Measurements from ENCODE around the gene ADGRG4. TPM values are rescaled to one million over a fixed set of nuclear protein-coding genes. Genes with fewer than 3 reads are reported as not detected.

Gene ADGRG4
- total RNA-seq, 1 experiment from 2014 or later = not detected

DNA sequence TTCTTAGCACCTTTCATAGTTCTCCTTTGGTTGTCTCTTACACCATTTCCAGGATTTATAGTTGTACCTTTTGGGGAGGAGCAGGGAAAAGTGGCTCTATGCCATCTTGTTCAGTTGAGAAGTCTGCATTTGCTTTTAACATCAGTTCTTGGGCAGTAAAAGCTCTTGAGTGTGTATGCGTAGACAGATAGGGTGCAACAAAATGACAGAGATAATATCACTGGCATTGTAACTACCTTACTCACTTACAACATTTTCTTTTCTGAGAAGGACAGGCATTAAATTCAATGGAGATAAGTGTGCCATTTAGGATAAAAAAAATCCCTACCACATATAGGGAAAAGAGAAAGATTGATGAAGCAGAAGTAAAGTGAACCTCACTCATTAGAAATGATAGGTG, 38.9 kb downstream of the ADGRG4 start:
- H3K4me3 ChIP-seq (ENCODE audit: low read depth in 2 of 2, low read length in 2 of 2) = no peak overlapping the region
- H3K27me3 ChIP-seq (ENCODE audit: control insufficient read depth, insufficient read depth, low read length) = peaks cover 15% of the 10 kb centered on the region
- no TSS peak for BruUV-seq (replicated peaks)
- H3K4me1 ChIP-seq (ENCODE audit: control insufficient read depth, insufficient read depth, low read length) = no peaks in the 10 kb centered on the region
- in situ Hi-C loops (cut with HindIII; ENCODE audit: low pct_unique_long_range_greater_than_20kb, low sequenced_read_pairs) = no loop called here
- H3K27ac ChIP-seq (ENCODE audit: low read length) = no peak overlapping the region
- H3K36me3 ChIP-seq (ENCODE audit: control insufficient read depth, insufficient read depth, low read length) = no peaks in the 10 kb centered on the region
- no peak for ATAC-seq
- no peaks in the 10 kb centered on the region for H3K9me3 ChIP-seq (ENCODE audit: control insufficient read depth, insufficient read depth, low read depth, low read length)
- TF ChIP-seq, protein P1, sequence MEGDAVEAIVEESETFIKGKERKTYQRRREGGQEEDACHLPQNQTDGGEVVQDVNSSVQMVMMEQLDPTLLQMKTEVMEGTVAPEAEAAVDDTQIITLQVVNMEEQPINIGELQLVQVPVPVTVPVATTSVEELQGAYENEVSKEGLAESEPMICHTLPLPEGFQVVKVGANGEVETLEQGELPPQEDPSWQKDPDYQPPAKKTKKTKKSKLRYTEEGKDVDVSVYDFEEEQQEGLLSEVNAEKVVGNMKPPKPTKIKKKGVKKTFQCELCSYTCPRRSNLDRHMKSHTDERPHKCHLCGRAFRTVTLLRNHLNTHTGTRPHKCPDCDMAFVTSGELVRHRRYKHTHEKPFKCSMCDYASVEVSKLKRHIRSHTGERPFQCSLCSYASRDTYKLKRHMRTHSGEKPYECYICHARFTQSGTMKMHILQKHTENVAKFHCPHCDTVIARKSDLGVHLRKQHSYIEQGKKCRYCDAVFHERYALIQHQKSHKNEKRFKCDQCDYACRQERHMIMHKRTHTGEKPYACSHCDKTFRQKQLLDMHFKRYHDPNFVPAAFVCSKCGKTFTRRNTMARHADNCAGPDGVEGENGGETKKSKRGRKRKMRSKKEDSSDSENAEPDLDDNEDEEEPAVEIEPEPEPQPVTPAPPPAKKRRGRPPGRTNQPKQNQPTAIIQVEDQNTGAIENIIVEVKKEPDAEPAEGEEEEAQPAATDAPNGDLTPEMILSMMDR (IDR thresholded peaks at IDR 0.05) = no peak
- TF ChIP-seq, protein P2, sequence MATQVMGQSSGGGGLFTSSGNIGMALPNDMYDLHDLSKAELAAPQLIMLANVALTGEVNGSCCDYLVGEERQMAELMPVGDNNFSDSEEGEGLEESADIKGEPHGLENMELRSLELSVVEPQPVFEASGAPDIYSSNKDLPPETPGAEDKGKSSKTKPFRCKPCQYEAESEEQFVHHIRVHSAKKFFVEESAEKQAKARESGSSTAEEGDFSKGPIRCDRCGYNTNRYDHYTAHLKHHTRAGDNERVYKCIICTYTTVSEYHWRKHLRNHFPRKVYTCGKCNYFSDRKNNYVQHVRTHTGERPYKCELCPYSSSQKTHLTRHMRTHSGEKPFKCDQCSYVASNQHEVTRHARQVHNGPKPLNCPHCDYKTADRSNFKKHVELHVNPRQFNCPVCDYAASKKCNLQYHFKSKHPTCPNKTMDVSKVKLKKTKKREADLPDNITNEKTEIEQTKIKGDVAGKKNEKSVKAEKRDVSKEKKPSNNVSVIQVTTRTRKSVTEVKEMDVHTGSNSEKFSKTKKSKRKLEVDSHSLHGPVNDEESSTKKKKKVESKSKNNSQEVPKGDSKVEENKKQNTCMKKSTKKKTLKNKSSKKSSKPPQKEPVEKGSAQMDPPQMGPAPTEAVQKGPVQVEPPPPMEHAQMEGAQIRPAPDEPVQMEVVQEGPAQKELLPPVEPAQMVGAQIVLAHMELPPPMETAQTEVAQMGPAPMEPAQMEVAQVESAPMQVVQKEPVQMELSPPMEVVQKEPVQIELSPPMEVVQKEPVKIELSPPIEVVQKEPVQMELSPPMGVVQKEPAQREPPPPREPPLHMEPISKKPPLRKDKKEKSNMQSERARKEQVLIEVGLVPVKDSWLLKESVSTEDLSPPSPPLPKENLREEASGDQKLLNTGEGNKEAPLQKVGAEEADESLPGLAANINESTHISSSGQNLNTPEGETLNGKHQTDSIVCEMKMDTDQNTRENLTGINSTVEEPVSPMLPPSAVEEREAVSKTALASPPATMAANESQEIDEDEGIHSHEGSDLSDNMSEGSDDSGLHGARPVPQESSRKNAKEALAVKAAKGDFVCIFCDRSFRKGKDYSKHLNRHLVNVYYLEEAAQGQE (IDR thresholded peaks at IDR 0.05; ENCODE audit: insufficient read depth in 1 of 2, low read depth in 2 of 2, low read length in 1 of 2) = no peak
- TF ChIP-seq SIN3A (IDR thresholded peaks at IDR 0.05; ENCODE audit: borderline replicate concordance, insufficient read depth, low read depth, low read length) = no peak
- DNase-seq (ENCODE audit: low read depth, low spot score) = no peak
- CTCF ChIA-PET = no interaction called here
- intact Hi-C loops (cut with micrococcal nuclease; ENCODE audit: unreplicated experiment) = no loop called here
- POLR2A ChIA-PET = no interaction called here

DNA sequence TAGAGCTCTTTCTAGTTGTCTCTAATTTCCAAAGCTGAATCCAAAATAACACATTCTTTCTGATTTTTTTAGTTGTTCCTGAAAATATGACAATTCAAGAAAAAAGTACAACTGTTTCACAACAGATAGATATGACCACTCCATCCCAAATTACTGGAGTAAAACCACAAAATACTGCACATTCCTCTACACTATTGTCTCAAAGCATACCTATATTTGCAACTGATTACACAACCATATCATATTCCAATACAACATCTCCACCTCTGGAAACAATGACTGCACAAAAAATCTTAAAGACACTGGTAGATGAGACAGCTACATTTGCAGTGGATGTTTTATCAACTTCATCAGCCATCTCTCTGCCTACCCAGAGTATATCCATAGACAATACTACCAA, 43.6 kb downstream of the ADGRG4 start:
- no peaks in the 10 kb centered on the region for H3K36me3 ChIP-seq (ENCODE audit: control insufficient read depth, insufficient read depth, low read length)
- H3K27ac ChIP-seq (ENCODE audit: low read length) = no peak overlapping the region
- in situ Hi-C loops (cut with HindIII; ENCODE audit: low pct_unique_long_range_greater_than_20kb, low sequenced_read_pairs) (no loop called here), intact Hi-C loops (cut with micrococcal nuclease; ENCODE audit: unreplicated experiment) (no loop called here)
- ChIA-PET CTCF (no interaction called here), POLR2A (no interaction called here)
- H3K4me1 ChIP-seq (ENCODE audit: control insufficient read depth, insufficient read depth, low read length) = no peaks in the 10 kb centered on the region
- no peaks in the 10 kb centered on the region for H3K9me3 ChIP-seq (ENCODE audit: control insufficient read depth, insufficient read depth, low read depth, low read length)
- BruUV-seq (replicated peaks) = no TSS peak
- ATAC-seq = no peak
- TF ChIP-seq, protein P1 (IDR thresholded peaks at IDR 0.05) = no peak
- TF ChIP-seq SIN3A (IDR thresholded peaks at IDR 0.05; ENCODE audit: borderline replicate concordance, insufficient read depth, low read depth, low read length) (no peak), POLR2AphosphoS5 (IDR thresholded peaks at IDR 0.05; ENCODE audit: low read depth, low read length) (no peak), TCF7L2 (IDR thresholded peaks at IDR 0.05; ENCODE audit: low read depth, low read length) (no peak)
- TF ChIP-seq, protein P2 (IDR thresholded peaks at IDR 0.05; ENCODE audit: insufficient read depth in 1 of 2, low read depth in 2 of 2, low read length in 1 of 2) = no peak
- peaks cover 18% of the 10 kb centered on the region for H3K27me3 ChIP-seq (ENCODE audit: control insufficient read depth, insufficient read depth, low read length)
- H3K4me3 ChIP-seq (ENCODE audit: low read depth in 2 of 2, low read length in 2 of 2) = no peak overlapping the region
- DNase-seq (ENCODE audit: low read depth, low spot score) = no peak
